Measurements from ENCODE around the gene MARS2. TPM values are rescaled to one million over a fixed set of nuclear protein-coding genes. Genes with fewer than 3 reads are reported as not detected.
"Not testable (repeated sequence)": the region's sequence is repeated elsewhere in the genome, so short reads cannot be mapped to it uniquely, and the experiment has no call there.

The MARS2 gene
- total RNA-seq, 1 donor from 2014 or later: 5.6 TPM

DNA sequence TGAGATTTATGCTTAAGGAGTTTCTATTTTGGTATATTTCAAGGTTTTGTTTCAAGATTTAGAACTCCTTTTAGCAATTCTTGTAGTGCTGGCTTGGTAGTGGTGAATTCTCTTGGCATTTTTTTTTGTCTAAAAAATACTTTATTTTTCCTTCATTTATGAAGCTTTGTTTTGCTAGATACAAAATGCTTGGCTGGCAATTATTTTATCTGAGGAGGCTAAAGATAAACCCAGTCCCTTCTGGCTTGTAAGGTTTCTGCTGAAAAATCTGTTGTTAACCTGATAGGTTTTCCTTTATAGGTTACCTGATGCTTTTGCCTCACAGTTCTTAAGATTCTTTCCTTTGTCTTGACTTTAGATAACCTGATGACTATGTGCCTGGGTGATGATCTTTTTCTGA lies 5.4 kb upstream of the MARS2 start:
- H3K9me3 Mint-ChIP-seq (ENCODE audit: unreplicated experiment); H3K4me3 Mint-ChIP-seq (ENCODE audit: unreplicated experiment); DNase-seq; H3K27ac Mint-ChIP-seq (ENCODE audit: unreplicated experiment); H3K4me1 Mint-ChIP-seq (ENCODE audit: low read depth, unreplicated experiment); H3K27me3 Mint-ChIP-seq (ENCODE audit: unreplicated experiment); H3K36me3 Mint-ChIP-seq (ENCODE audit: unreplicated experiment): not testable (repeated sequence)

DNA sequence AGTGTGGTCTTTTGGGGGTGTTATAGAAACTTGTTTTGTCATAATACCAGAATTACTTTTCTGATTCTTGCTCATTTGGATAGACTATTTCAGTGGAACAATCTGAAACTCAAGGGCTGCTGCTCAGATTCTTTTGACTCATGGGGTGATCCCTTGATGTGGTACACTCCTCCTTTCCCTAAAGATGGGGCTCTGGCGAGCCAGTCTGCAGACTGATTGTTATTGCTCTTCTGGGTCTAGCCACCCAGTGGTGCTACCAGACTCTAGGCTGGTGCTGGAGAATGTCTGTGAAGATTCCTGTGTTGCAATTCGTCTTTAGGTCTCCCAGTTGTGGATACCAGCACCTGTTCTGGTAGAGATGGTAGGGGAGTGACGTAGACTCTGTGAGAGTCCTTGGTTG lies 4.2 kb upstream of the MARS2 start:
- Mint-ChIP-seq H3K4me1 (ENCODE audit: low read depth, unreplicated experiment) (no peaks in the 10 kb centered on the region), H3K9me3 (ENCODE audit: unreplicated experiment) (peaks cover 6% of the 10 kb centered on the region), H3K27ac (ENCODE audit: unreplicated experiment) (no peak overlapping the region), H3K27me3 (ENCODE audit: unreplicated experiment) (peaks cover 2% of the 10 kb centered on the region), H3K36me3 (ENCODE audit: unreplicated experiment) (peaks cover 9% of the 10 kb centered on the region), H3K4me3 (ENCODE audit: unreplicated experiment) (no peak overlapping the region)
- no peak for DNase-seq
- TF ChIP-seq, protein P1, sequence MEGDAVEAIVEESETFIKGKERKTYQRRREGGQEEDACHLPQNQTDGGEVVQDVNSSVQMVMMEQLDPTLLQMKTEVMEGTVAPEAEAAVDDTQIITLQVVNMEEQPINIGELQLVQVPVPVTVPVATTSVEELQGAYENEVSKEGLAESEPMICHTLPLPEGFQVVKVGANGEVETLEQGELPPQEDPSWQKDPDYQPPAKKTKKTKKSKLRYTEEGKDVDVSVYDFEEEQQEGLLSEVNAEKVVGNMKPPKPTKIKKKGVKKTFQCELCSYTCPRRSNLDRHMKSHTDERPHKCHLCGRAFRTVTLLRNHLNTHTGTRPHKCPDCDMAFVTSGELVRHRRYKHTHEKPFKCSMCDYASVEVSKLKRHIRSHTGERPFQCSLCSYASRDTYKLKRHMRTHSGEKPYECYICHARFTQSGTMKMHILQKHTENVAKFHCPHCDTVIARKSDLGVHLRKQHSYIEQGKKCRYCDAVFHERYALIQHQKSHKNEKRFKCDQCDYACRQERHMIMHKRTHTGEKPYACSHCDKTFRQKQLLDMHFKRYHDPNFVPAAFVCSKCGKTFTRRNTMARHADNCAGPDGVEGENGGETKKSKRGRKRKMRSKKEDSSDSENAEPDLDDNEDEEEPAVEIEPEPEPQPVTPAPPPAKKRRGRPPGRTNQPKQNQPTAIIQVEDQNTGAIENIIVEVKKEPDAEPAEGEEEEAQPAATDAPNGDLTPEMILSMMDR (IDR thresholded peaks at IDR 0.05; ENCODE audit: partially characterized antibody, unreplicated experiment): no peak

DNA sequence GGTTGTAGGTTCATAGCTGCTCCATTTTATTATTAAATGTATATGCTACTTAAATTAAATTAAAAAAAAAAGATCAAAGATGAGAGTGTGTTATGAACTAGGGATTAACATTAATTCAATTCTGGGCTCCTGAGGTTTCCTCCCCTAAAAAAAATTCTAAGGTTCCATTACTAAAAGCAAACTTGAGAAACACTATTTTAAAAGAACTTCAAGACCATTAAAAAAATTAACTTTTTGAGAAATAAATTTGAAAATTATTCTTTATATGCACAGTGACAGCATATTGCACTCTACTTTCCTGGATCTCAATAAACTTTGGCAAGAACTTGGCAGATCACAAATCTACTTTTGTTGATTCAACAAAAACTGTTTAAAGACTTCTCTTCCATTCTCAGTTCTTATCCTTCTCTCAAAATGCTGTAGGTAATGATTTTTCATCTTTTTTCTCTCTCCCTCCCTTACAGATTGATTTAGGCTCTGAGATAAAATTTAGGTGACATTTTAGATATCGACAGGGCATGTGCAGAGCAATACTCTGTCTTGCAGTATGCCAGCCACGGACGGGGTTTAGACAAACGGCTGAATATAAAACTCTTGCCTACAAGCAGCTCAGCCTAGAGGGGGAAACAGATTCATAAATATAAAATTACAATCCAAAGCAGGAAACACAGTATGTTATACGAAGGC lies 592 bp upstream of the MARS2 start:
- Mint-ChIP-seq H3K27ac (ENCODE audit: unreplicated experiment) (peak overlapping the region; percentile 82), H3K9me3 (ENCODE audit: unreplicated experiment) (no peaks in the 10 kb centered on the region), H3K4me3 (ENCODE audit: unreplicated experiment) (peak overlapping the region; percentile 87), H3K4me1 (ENCODE audit: low read depth, unreplicated experiment) (peaks cover 5% of the 10 kb centered on the region), H3K27me3 (ENCODE audit: unreplicated experiment) (peaks cover 2% of the 10 kb centered on the region), H3K36me3 (ENCODE audit: unreplicated experiment) (no peaks in the 10 kb centered on the region)
- TF ChIP-seq, protein P1 (IDR thresholded peaks at IDR 0.05; ENCODE audit: partially characterized antibody, unreplicated experiment): no peak
- no peak for DNase-seq

DNA sequence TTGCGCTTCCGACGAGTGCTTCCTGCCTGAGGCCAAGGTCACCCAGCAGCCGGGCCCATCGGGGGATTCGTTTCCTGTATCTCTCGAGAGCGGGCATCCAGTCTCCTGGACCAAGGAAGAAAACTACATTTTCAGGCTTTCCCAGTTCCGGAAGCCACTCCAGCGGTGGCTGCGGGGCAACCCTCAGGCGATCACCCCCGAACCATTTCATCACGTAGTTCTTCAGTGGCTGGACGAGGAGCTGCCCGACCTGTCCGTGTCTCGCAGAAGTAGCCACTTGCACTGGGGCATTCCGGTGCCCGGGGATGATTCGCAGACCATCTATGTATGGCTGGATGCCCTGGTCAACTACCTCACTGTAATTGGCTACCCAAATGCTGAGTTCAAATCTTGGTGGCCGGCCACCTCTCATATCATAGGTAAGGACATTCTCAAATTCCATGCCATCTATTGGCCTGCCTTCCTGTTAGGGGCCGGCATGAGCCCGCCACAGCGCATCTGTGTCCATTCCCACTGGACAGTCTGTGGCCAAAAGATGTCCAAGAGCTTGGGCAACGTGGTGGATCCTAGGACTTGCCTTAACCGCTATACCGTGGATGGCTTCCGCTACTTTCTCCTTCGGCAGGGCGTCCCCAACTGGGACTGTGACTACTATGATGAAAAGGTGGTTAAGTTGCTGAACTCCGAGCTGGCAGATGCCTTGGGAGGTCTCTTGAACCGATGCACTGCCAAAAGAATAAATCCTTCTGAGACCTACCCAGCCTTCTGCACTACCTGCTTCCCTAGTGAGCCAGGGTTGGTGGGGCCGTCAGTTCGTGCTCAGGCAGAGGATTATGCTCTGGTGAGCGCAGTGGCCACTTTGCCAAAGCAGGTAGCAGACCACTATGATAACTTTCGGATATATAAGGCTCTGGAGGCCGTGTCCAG lies 1.0 kb downstream of the MARS2 start:
- H3K27me3 Mint-ChIP-seq (ENCODE audit: unreplicated experiment): peaks cover 2% of the 10 kb centered on the region
- TF ChIP-seq, protein P1 (IDR thresholded peaks at IDR 0.05; ENCODE audit: partially characterized antibody, unreplicated experiment): no peak
- DNase-seq: peak; percentile 15
- H3K4me3 Mint-ChIP-seq (ENCODE audit: unreplicated experiment): peak overlapping the region; percentile 91
- H3K36me3 Mint-ChIP-seq (ENCODE audit: unreplicated experiment): no peaks in the 10 kb centered on the region
- H3K9me3 Mint-ChIP-seq (ENCODE audit: unreplicated experiment): no peaks in the 10 kb centered on the region
- H3K4me1 Mint-ChIP-seq (ENCODE audit: low read depth, unreplicated experiment): peaks cover 5% of the 10 kb centered on the region
- no peak overlapping the region for H3K27ac Mint-ChIP-seq (ENCODE audit: unreplicated experiment)

DNA sequence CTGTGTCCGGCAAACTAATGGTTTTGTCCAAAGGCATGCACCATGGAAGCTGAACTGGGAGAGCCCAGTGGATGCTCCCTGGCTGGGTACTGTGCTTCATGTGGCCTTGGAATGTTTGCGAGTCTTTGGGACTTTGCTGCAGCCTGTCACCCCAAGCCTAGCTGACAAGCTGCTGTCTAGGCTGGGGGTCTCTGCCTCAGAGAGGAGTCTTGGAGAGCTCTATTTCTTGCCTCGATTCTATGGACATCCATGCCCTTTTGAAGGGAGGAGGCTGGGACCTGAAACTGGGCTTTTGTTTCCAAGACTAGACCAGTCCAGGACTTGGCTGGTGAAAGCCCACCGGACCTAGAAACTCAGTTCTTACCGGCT lies 1.7 kb downstream of the MARS2 start:
- peaks cover 2% of the 10 kb centered on the region for H3K27me3 Mint-ChIP-seq (ENCODE audit: unreplicated experiment)
- DNase-seq: no peak
- TF ChIP-seq, protein P1 (IDR thresholded peaks at IDR 0.05; ENCODE audit: partially characterized antibody, unreplicated experiment): no peak
- no peaks in the 10 kb centered on the region for H3K36me3 Mint-ChIP-seq (ENCODE audit: unreplicated experiment)
- H3K4me3 Mint-ChIP-seq (ENCODE audit: unreplicated experiment): peak overlapping the region; percentile 91
- H3K27ac Mint-ChIP-seq (ENCODE audit: unreplicated experiment): no peak overlapping the region
- peaks cover 5% of the 10 kb centered on the region for H3K4me1 Mint-ChIP-seq (ENCODE audit: low read depth, unreplicated experiment)
- H3K9me3 Mint-ChIP-seq (ENCODE audit: unreplicated experiment): no peaks in the 10 kb centered on the region

Data from glutamatergic neuron (in vitro differentiated cells).